Measurements from ENCODE around the gene MSI2.

The MSI2 gene

DNA sequence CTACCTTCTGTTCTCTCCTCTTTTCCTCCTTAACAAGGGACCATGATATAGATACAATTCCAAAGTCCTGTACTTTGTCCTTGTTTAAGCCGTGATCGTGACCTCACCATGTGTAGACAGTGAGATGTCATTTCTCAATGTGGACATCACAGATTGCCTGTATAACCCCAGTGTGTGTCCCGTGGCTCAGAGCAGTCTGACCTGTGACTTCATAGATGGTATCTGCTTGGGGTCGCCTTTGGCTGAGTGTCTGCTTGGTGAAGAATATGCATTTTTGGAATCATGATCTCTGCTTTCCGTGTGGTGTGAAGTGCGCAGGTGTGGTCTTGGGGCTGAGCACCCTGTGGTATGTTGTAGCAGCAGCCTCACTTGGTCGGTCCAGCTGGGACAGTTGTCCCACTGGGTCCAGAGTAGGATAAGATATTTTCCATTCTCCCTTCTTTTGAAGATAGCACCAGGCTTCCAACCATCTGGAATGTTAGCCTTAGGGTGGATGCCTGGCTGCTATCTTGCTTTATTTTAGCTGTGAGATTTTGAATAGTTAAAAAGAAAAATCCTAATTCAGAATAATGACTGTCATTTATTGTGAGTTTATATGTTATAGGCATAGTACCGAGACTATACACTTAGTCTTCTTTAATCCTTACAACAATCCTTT, 13.4 kb downstream of the MSI2 start:
- DNase-seq, result no peak

DNA sequence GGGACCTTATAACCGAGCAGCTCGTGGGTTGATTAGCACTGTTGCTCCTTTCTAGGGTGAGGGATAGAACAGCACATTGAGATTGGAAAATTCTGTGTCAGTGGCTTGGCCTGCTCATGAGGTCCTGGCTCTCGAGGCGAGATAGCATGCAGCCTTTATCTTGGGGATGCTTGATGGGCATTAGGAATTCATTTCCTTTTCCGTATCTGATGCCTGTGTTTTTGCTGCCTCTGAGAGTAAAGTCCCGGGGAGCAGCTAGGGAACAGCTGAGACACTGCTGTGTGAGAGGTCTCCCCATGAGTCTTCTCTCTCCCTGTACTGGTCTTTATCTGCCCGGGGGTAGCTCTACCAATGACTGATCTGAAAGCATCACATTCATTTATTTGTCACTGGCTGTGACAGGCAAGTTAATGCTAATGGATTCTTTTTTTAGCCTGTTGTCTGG, 14.5 kb downstream of the MSI2 start:
- no peak for DNase-seq

- DNase-seq, result no peak
Measured at GRCh38 chr17:57271821-57272220, 15.5 kb downstream of the MSI2 start.

DNA sequence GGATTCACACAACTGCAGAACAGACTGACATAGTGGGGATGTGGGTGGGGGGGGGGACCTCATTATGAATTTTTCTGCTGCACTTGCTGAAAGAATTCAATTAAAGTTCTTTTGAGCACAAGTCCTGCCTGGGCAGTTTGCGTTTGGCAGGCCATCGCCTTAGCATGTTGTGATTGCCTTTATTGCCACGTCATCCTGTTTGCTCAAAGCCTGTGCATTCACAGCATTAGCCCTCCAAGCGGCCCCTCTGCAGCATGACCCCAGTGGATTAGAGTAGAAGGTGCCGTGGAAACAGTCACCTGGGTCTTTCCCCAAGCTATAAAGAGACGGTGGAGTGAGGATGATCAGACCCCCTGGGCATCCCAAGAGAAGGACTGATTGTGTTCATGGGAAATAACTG, 17.2 kb downstream of the MSI2 start:
- no peak for DNase-seq

DNA sequence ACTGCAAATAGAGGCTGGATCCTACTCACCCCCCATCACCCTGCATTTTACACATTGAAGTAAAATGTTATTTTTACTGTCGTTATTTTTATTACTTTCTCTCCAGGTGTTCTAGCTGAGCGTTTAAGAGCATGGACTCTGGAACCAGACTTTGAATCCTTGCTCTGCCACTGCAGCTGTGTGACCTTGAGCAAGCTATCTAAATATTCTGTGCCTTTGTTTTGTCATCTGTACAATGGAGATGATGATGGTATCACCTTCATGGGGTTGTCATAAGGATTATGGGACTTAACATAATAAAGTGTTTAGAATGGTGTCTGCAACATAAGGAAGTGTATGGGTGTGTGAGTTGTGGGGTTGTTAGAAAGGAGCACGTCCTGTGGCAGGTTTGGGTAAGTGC, 17.8 kb downstream of the MSI2 start:
- DNase-seq, result no peak

DNA sequence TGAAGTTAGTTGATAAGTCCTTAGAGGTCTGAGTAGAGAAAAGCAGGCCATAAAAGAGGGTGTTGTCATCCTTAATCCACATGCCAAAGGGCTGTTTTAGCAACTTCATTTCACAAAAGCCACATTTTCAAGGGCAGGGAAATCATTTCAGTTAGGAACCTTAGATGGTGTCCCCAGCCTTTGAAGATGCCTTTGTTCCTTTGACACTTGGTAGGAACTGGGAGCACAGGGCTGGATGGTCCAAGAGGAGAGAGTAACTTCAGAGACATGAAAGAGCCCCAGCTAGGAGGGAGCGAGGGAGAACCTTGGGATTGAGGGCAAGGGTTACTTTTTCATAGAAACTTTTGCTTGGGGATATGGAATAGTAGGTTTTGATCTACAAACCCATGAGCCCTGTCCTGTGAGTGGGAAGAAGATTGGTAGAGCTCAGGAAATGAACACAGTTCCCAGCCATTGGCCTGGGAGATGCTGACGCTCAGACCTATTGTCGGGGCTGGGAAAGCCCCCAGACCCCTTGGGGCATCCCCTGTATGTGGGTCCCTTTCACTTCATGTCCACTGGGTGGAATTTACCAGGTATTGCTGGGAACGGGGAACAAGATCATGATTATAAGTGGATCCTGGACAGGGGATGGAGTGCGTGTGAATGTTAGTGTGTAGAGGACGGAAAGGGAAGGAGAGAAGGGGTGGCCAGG, 18.9 kb downstream of the MSI2 start:
- DNase-seq, result no peak

- DNase-seq, result no peak
Measured at GRCh38 chr17:57276621-57277020, 20.3 kb downstream of the MSI2 start.

DNA sequence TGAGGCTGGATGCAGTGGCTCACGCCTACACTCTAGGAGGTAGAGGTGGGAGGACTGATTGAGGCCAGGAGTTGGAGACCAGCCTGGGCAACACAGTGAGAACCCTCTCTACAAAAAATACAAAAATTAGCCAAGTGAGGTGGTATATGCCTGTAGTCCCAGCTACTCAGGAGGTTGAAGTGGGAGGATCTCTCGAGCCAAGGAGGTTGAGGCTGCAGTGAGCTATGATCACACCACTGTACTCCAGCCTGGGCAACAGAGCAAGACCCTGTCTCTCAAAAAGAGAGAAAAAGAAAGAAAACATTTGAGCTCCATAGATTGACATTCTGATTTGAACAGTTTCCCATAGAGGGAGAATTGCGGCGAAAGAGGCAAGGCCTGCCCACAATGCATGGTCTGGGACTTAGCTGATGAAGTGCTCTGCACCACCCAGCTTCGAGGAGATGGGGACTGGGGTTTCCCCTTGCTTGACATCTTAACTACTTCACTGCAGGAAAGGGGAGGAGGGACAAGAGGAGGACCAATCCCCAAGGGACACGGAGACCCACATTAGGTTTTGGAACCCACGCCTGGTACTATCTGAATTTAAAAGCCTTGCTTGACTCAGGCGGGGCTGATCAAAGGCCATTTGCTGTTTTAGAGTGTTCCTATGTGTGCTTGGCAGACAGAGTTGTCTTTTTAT, 21.7 kb downstream of the MSI2 start:
- no peak for DNase-seq

DNA sequence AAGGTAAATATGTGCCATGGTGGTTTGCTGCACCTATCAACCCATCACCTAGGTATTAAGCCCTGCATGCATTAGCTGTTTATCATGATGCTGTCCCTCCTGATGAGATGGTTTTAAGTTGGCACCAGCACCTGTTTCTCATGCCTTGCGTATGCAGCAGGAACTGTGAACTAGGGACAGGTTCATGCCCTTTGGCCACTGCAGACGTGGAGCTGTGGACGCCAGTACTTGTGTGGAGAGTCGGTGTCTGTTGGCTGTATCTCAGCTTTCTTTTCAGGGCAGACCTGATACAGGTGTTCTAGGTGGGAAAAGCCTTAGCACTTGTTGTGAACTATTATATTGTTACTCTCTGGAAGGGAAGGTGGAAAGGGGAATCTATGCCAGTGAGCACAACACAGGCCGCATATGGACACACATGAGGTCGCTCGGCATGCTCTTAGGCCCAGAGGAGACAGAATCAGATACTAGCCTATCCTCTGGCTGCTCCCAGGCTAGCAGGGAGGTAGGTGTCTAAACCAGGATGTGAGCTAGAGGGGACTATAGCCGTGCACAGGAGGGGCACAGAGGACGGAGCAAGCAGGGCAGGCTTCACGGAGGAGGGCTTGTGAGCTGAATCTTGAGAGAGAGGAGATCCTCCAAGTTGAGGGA, 22.5 kb downstream of the MSI2 start:
- DNase-seq, result no peak

DNA sequence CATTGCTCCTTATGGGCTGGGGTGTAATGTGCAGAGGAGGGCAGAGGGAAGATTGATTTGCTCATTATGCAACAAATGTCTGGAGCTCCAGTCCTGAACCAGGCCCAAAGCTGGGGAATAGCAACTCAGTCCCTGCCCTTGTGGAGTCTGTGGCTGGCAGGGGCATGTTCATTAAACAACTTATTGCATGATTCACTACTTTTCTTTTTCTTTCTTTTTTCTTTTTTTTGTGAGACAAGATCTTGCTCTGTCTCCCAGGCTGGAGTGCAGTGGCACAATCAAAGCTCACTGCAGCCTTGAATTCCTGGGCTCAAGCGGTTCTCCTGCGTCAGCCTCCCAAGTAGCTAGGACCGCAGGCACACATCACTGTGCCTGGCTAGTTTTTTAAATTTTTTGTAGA, 23.1 kb downstream of the MSI2 start:
- no peak for DNase-seq

GRCh38 chr17:57281887-57282286, 25.6 kb downstream of the MSI2 start:
- DNase-seq, result peak; percentile 18

DNA sequence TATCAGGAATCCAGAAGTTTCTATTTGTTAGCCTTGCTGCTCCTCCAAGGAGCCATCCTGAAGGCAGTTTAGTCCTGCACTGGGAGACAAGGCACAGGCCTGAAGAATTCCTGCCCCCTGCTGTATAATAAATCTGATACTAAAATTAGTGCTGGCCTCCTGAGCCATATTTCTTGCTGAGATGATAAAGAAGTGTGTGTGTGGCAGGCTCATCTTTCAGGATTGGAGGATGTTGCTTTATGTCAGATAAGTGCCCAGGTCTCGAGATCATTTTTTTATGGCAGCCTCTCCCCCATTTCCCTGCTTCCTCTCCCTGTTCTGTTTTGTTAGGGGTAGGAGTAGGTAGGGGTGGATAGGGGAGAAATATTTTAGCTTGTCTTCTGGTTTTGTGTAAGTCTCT, 26.0 kb downstream of the MSI2 start:
- peak; percentile 31 for DNase-seq

DNA sequence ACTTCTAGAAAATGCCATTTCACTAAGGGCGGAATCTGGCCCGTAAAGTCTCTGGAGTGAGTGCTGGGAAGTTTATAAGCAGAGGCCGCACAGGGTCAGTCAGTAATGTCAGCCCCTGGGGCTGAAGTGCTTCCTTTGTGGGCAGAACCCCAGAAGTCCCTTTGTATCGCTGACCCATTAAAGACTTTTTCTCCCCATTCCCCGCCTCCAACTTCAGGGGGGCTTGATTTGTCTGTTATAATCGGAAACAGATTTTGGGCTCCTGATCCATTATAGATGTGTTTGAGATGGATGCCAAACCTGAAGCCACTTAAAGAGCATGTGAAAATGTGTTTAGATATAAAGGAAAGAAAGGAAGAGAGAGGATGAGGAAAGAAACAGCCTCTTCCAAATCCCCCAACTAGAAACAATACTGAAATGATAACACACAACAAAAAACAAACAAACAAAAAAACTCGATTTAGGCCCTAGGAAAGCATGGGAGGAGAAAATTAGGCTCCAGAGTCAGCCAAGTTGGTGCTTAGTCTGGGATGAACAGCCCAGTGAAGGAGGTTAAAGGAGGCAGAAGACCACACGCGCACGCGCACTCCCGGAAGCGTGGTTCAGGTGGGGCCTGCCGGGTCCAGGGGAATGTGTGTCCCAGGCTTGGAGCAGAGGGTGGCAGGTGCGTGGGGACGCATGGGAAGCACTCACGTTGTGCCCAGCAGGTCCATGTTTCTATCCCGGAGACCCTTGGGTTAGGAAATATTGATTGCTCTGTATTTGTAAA, 27.1 kb downstream of the MSI2 start:
- peak; percentile 27 for DNase-seq

- DNase-seq, result no peak
Measured at GRCh38 chr17:57284583-57284982, 28.3 kb downstream of the MSI2 start.

DNA sequence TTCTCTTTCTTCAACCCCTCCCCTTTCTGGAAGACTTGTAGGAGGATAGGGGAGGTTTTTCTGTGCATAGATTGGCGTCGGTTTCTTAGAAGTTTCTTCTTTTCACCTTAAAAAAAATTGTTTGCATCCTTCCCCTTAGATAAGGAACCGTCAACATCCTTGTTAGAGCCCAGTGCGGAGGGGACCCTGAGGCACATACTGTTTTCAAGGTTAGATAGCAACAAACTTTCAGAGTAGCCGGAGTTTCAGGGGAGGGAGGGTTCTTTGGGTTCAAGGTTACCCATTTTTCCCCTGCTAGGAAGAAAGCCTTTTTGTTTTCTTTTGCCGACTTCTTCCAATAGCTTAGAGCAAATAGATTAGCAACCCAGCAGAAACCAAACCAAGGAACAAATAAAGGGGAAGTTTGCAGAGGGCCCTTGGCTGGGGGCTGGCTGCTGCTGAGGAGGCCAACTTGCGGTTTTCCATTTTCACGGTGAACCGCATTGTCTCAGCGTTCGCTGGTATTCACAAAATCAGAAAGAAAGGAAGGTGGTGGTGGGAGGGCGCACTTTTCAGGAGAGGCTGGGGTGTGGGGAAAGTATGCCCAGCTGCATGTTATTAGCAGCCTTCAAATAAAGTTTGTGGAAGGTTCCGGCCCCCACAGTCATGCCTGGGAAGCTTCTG, 28.8 kb downstream of the MSI2 start:
- peak; percentile 39 for DNase-seq

GRCh38 chr17:57285701-57286100, 29.4 kb downstream of the MSI2 start:
- DNase-seq, result peak; percentile 21

DNA sequence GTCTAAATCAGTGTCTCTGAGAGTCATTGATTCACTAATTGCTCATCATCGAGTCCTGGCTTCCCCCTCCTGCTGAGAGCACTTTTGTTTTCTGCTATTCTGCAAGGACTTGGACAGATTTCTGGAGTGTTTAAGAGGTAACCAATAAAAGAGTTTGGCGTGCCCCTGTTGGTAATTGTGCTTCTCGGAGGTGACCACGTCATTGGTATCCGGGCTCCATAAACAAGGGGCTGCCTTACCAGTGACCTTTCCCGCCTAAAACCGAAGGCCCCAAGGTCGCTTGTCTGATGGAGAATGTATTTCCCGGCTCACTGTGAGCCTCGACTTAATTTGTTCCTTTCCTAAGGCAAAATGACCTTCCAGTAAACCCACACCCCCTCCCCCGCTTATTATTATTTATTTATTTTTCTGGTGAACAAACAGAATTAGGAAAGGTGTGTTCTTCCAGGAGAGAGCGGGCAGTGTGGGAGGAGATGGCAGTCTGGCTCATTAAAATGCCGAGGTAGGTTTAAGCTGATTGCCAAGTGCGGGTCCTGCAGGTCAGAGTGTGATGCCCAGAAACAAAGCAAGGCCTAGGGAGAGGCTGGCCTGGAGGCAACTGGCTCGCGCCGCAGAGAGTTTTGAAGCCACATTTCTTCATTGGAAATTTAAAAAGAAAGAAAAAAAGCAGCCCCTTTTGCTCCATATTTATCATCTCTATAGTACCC, 30.2 kb downstream of the MSI2 start:
- DNase-seq, result peak; percentile 33

DNA sequence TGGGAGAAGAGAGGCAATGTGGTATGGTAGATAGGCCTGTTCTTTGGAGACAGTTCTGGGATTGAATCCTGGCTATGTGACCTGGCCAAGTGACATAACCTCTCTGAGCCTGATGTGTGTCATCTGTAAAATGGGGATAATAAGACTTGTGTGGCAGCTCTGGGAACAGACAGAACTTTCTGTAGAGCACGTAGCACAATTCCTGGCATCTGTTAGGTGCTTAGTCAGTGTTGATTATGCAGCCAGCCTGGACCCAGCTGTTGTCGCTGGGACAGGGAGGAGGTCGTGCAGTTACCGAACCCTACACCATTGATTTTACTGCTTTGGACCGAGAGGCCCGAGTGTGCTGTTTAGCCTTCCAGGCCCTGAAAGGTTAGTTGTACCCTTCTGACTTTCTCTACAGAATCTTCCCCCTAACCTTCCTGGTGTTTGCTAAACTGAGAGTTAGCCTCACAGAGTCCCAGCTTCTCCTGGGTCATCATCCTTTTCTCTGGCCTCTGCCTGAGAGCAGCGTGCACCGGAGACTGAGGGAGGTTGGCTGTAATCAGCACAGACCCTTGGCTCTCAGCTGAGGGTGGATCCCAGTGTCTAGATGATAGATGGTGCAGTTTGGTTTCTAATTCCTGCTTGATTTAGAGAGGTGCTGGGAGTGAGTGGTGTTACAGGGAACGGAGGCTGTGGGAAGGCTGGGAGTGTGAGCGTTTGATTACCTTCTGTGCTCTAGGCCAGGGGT, 31.9 kb downstream of the MSI2 start:
- peak; percentile 49 for DNase-seq

DNA sequence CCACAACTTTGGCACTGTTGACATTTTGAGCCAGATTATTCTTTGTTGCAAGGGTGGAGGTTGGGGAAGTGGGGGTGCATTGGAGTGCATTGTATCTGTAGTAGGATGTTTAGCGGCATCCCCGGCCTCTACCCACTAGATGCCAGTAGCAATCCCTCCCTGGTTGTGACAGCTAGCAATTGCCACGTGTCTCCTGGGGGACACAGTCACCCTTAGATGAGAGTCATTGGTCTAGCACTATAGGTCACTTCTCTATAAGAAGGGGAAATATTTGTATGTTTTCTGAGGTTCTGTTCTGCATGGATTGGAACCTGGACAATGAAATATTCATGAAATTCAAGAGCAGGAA, 32.4 kb downstream of the MSI2 start:
- DNase-seq, result no peak

GRCh38 chr17:57289130-57289529, 32.8 kb downstream of the MSI2 start:
- peak; percentile 33 for DNase-seq

GRCh38 chr17:57289613-57290012, 33.3 kb downstream of the MSI2 start:
- peak; percentile 29 for DNase-seq

Measured in right kidney (tissue), 1 donor.